Measurements from ENCODE around the gene NANOG.
"Not testable (repeated sequence)": the region's sequence is repeated elsewhere in the genome, so short reads cannot be mapped to it uniquely, and the experiment has no call there.

NANOG gene

DNA sequence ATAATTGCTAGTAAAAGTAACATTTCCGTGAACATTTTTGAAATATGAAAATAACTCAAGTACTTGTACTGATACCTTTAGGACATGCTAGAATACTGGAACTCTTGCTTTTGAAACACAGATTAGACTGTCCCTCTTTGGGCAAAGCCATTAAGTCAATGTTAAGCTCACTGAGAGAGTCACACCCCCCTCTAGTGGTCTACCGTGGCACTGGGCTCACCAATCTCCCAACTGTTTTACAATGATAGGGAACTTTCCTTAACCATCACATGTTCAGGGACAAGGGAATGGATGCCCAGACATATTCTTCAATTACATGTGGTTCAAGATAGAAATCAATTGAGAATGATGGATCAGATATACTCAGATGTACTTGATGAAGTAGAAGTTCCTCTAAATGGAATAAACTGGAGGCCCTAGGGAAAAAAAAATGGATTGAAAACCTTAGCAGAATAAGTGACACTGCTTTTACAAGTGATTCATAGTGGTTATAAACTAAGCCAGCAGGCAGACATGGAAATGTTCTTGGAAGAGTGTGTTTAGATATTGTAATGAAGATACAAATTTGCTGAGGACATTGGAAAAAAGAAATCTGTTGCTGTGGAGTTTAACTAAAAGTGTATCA is 17.8 kb downstream of the NANOG start:
- TF ChIP-seq, protein P1, sequence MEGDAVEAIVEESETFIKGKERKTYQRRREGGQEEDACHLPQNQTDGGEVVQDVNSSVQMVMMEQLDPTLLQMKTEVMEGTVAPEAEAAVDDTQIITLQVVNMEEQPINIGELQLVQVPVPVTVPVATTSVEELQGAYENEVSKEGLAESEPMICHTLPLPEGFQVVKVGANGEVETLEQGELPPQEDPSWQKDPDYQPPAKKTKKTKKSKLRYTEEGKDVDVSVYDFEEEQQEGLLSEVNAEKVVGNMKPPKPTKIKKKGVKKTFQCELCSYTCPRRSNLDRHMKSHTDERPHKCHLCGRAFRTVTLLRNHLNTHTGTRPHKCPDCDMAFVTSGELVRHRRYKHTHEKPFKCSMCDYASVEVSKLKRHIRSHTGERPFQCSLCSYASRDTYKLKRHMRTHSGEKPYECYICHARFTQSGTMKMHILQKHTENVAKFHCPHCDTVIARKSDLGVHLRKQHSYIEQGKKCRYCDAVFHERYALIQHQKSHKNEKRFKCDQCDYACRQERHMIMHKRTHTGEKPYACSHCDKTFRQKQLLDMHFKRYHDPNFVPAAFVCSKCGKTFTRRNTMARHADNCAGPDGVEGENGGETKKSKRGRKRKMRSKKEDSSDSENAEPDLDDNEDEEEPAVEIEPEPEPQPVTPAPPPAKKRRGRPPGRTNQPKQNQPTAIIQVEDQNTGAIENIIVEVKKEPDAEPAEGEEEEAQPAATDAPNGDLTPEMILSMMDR (IDR thresholded peaks at IDR 0.05; ENCODE audit: low read depth, low read length, missing control alignments), result peak; percentile 90
- peak; percentile 15 for DNase-seq (ENCODE audit: low read depth)
- no peak overlapping the region for H3K4me3 ChIP-seq (ENCODE audit: low read depth, low read length)

DNA sequence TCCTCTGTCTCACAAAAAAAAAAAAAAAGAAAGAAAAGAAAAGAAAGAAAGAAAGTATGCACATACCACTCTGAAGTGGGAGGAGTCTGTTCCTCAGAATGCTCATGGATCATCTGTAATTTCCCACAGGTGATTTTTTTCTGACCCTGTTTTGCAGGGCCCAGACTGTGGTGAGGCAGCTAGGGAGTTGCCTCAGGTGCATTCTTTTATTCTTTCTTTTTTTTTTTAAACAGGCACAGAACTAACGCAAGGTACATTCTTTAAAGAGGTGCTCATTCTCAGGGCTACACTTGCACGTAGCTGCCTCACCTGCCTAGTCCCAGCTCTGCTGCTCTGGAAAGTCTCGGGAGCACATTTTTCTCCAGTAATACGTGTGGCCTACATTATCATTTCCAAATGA is 36.6 kb downstream of the NANOG start:
- not testable (repeated sequence) for DNase-seq (ENCODE audit: low read depth); H3K4me3 ChIP-seq (ENCODE audit: low read depth, low read length)

DNA sequence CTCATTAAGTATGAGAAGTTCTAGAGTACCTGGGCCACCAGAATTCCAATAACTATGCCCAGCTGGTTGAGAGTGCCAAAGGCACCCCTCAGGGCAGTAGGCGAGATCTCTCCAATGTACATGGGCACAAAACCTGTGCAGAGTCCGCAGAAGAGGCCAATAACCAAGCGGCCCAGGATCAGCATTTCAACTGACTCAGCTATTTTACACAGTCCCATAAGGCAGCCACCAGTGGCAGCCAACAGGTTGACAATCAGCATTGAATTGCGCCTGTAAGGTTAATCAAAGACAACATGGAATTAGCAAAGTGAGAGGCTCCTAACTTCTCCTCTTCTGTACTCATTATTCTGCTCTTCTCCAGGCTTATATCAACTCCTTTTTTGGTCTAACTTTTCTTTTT is 40.5 kb downstream of the NANOG start:
- H3K4me3 ChIP-seq (ENCODE audit: low read depth, low read length); DNase-seq (ENCODE audit: low read depth): not testable (repeated sequence)

DNA sequence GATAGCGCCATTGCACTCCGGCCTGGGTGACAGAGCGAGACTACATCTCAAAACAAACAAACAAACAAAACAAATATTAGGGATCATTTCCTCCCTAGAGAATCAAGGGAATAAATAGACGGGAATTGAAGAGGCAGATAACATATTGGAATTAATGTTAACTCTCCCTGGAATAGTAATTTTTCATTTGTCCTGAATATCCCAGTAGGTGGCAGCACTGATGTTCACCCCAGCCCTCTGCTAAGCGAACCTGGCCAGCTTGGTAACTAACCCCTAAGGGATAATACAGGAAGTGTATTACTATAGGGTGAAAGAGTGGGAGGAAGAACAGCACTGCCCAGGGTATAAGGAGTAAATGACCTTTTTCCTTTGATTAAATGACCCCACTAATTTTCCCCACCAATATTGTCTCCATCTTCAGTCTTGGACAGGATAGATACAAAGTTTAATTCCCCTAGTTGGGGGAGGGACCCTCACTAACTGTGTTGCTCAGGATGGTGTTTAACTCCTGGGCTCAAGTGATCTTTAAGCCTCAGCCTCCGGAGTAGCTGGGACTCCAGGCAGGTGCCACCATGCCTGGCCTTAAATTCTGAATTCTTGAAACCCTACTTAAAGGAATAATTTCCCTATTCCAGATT is 43.0 kb downstream of the NANOG start:
- TF ChIP-seq, protein P1 (IDR thresholded peaks at IDR 0.05; ENCODE audit: low read depth, low read length, missing control alignments), result peak; percentile 56
- no peak overlapping the region for H3K4me3 ChIP-seq (ENCODE audit: low read depth, low read length)
- peak; percentile 13 for DNase-seq (ENCODE audit: low read depth)

DNA sequence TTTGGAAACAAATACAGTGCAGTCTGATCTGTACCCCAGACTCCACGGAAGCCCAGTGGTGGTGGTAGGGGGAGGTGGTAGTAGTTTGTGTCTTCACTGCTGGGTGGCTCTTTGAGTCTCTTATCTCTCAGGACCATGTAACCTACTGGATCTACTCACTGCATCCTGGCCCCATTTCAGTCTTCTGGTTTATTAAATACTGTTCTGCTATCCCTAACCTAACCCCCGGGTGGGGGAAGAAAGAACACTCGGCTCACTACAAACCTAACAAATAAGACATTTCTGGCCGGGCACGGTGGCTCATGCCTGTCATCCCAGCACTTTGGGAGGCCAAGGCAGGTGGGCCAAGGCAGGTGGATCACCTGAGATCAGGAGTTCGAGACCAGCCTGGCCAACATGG is 44.0 kb downstream of the NANOG start:
- H3K4me3 ChIP-seq (ENCODE audit: low read depth, low read length); DNase-seq (ENCODE audit: low read depth): not testable (repeated sequence)

DNA sequence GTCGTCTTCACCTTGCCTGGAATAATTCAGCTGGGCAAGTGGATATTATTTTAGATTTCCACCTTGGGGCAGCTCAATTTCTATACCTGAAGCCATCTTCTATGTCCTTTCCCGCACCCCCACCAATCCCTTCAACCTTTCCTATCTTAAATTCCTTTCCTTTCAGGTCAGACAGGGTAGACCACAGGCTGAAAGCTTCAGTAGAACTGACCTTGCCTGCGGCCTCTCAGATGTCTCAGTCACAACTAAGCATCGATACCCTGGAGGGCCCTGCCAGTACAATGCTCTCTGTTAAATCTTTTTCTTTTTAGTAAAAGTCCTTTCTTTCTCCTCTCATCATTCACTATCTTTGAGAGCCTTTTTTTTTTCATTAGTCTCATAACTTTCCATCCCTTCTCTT is 44.6 kb downstream of the NANOG start:
- H3K4me3 ChIP-seq (ENCODE audit: low read depth, low read length), result no peak overlapping the region
- TF ChIP-seq, protein P1 (IDR thresholded peaks at IDR 0.05; ENCODE audit: low read depth, low read length, missing control alignments), result no peak
- no peak for DNase-seq (ENCODE audit: low read depth)

DNA sequence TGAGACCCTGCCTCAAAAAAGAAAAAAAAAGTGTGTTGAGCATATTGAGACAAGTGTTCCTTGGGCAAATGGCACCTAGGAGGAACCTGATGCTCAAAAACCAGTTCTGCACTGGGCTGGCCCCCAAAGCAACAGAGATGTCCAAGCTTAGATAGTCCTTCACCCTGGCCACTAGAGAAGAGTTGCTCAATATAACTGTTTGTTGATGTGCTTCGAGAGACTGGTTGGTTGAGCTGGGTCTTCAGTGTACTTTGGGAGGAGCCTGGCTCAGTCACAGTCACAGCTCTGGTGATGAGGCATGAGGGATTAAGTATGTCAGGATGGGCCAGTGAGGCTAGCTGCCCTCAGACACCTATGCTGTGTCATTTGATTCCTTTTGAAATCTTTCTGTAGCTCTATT is 45.5 kb downstream of the NANOG start:
- TF ChIP-seq, protein P1 (IDR thresholded peaks at IDR 0.05; ENCODE audit: low read depth, low read length, missing control alignments), result no peak
- no peak for DNase-seq (ENCODE audit: low read depth)
- H3K4me3 ChIP-seq (ENCODE audit: low read depth, low read length), result no peak overlapping the region

- DNase-seq (ENCODE audit: low read depth), result no peak
- H3K4me3 ChIP-seq (ENCODE audit: low read depth, low read length), result no peak overlapping the region
- TF ChIP-seq, protein P1 (IDR thresholded peaks at IDR 0.05; ENCODE audit: low read depth, low read length, missing control alignments), result no peak
These were observed 45.9 kb downstream of the NANOG start for GRCh38 chr12:7835116-7835515.

Measured in GM12864 (cell line).